MM.1S (cell line): Measurements from ENCODE around the gene TYW3.

ENCODE experiments used
- DNase-seq: peaks from one replicate; pipeline ENCODE4 v3.0.0-alpha.2; 2015
- H2AFZ ChIP-seq: fragments of 300-600 bp; sonication (generic); 2 replicates; pipeline ENCODE4 v1.6.0; 2016; ENCODE audit warnings: antibody characterized with exemption, low read length
- H3F3A ChIP-seq: fragments of 300-600 bp; sonication (generic); 2 replicates; pipeline ENCODE4 v1.6.1; 2016; ENCODE audit warnings: mild to moderate bottlenecking, antibody characterized with exemption, low read length, moderate library complexity, mixed read lengths; ENCODE audit not compliant: insufficient read depth
- H3K27ac ChIP-seq: fragments of 300-600 bp; sonication (generic); 2 replicates; pipeline ENCODE4 v1.5.1; 2016; ENCODE audit warnings: mild to moderate bottlenecking, low read length
- H3K27me3 ChIP-seq: fragments of 300-600 bp; sonication (generic); replicated peaks from 2 replicates; pipeline ENCODE4 v1.6.0; 2016; ENCODE audit warnings: low read length; ENCODE audit not compliant: insufficient read depth
- H3K36me3 ChIP-seq: fragments of 300-600 bp; sonication (generic); replicated peaks from 2 replicates; pipeline ENCODE4 v1.6.1; 2016; ENCODE audit warnings: mild to moderate bottlenecking, low read length, mixed read lengths; ENCODE audit not compliant: insufficient read depth
- H3K4me1 ChIP-seq: fragments of 300-600 bp; sonication (generic); 2 replicates; pipeline ENCODE4 v1.6.1; 2016; ENCODE audit warnings: low read length, mixed read lengths
- H3K4me2 ChIP-seq: fragments of 300-600 bp; sonication (generic); 2 replicates; pipeline ENCODE4 v1.6.0; 2016; ENCODE audit warnings: low read depth, low read length
- H3K4me3 ChIP-seq: fragments of 300-600 bp; sonication (generic); 2 replicates; pipeline ENCODE4 v1.5.1; 2016; ENCODE audit warnings: low read length, mixed read lengths
- H3K79me2 ChIP-seq: fragments of 300-600 bp; sonication (generic); 2 replicates; pipeline ENCODE4 v1.6.1; 2016; ENCODE audit warnings: mixed run types, low read length, mixed read lengths
- H3K9ac ChIP-seq: fragments of 300-600 bp; sonication (generic); 2 replicates; pipeline ENCODE4 v1.6.1; 2016; ENCODE audit warnings: low read length, mixed read lengths
- H3K9me2 ChIP-seq: fragments of 300-600 bp; sonication (generic); replicated peaks from 2 replicates; pipeline ENCODE4 v1.6.1; 2016; ENCODE audit warnings: mild to moderate bottlenecking, low read length, mixed read lengths; ENCODE audit not compliant: insufficient read depth
- H3K9me3 ChIP-seq: fragments of 300-600 bp; sonication (generic); replicated peaks from 2 replicates; pipeline ENCODE4 v1.6.1; 2016; ENCODE audit warnings: mild to moderate bottlenecking, low read length, mixed read lengths; ENCODE audit not compliant: insufficient read depth
- H4K20me1 ChIP-seq: fragments of 300-600 bp; sonication (generic); 2 replicates; pipeline ENCODE4 v1.6.1; 2016; ENCODE audit warnings: mild to moderate bottlenecking, low read length, moderate library complexity, mixed read lengths; ENCODE audit not compliant: insufficient read depth
- EZH2 ChIP-seq: fragments of 300-600 bp; sonication (generic); optimal IDR thresholded peaks from 2 replicates; pipeline ENCODE3; 2017; ENCODE audit warnings: low read depth, mild to moderate bottlenecking, antibody characterized with exemption, low read length, mixed read lengths
- EZH2phosphoT487 ChIP-seq: fragments of 300-600 bp; sonication (generic); IDR thresholded peaks from 2 replicates; pipeline ENCODE4 v1.6.1; 2018; ENCODE audit warnings: antibody characterized with exemption, low read length
- TF ChIP-seq, protein P1 (sequence below): fragments of 300-600 bp; sonication (generic); IDR thresholded peaks from 2 replicates; pipeline ENCODE4 v1.5.1; 2016; ENCODE audit warnings: antibody characterized with exemption, low read length, mixed read lengths

Gene TYW3, protein sequence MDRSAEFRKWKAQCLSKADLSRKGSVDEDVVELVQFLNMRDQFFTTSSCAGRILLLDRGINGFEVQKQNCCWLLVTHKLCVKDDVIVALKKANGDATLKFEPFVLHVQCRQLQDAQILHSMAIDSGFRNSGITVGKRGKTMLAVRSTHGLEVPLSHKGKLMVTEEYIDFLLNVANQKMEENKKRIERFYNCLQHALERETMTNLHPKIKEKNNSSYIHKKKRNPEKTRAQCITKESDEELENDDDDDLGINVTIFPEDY

DNA sequence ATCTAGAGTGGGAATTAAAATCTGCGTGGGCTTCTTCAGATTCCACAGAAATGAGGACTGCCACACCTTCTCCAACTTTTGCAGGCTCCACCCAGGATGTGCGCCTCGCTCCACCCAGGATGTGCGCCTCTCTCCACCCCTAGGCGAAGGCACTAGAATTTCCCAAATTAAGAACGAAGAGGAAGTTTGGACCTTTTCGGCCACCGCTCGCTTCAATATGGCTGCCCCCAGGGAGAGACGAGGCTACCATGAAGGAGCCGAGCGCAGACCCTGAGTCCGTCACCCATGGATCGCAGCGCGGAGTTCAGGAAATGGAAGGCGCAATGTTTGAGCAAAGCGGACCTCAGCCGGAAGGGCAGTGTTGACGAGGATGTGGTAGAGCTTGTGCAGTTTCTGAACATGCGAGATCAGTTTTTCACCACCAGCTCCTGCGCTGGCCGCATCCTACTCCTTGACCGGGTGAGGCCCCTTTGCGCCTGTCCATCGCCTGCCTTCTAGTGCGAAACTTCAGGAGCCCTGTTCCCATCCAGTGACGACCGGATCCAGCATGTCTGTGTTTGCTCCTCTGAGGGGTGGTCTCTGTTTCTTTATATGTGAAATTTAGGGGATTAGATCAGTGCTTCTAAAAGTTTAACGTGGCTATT is at the start of gene TYW3, which contains the start of gene CRYZ:
TSS of gene TYW3 (plus strand) at position 193 of the 644 bp plus-strand sequence. CDS start at position 286, 93 bp downstream.
TSS of gene CRYZ (minus strand) at position 91 of the 644 bp plus-strand sequence. CDS start 8,229 bp downstream, outside the sequence.
- Histone ChIP-seq H3K4me3 (peak within 1 kb of the TSS; percentile 94), H3K36me3 (no peaks in the 10 kb centered on the region), H2AFZ (peak within 1 kb of the TSS; percentile 96), H3K9ac (peak within 1 kb of the TSS; percentile 88), H3K4me2 (peak within 1 kb of the TSS; percentile 95), H3K27ac (peak within 1 kb of the TSS; percentile 89), H4K20me1 (no peaks in the 10 kb centered on the region), H3F3A (peaks cover 9% of the 10 kb centered on the region; the same call in 1 of the 2 replicates), H3K27me3 (no peaks in the 10 kb centered on the region), H3K4me1 (peaks cover 8% of the 10 kb centered on the region; the same call in 1 of the 2 replicates), H3K9me2 (no peaks in the 10 kb centered on the region), H3K79me2 (peaks cover 21% of the 10 kb centered on the region), H3K9me3 (no peaks in the 10 kb centered on the region)
- peak; percentile 91 for DNase-seq
- TF ChIP-seq EZH2phosphoT487 (no peak), EZH2 (no peak)
- TF ChIP-seq, protein P1, sequence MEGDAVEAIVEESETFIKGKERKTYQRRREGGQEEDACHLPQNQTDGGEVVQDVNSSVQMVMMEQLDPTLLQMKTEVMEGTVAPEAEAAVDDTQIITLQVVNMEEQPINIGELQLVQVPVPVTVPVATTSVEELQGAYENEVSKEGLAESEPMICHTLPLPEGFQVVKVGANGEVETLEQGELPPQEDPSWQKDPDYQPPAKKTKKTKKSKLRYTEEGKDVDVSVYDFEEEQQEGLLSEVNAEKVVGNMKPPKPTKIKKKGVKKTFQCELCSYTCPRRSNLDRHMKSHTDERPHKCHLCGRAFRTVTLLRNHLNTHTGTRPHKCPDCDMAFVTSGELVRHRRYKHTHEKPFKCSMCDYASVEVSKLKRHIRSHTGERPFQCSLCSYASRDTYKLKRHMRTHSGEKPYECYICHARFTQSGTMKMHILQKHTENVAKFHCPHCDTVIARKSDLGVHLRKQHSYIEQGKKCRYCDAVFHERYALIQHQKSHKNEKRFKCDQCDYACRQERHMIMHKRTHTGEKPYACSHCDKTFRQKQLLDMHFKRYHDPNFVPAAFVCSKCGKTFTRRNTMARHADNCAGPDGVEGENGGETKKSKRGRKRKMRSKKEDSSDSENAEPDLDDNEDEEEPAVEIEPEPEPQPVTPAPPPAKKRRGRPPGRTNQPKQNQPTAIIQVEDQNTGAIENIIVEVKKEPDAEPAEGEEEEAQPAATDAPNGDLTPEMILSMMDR: no peak

DNA sequence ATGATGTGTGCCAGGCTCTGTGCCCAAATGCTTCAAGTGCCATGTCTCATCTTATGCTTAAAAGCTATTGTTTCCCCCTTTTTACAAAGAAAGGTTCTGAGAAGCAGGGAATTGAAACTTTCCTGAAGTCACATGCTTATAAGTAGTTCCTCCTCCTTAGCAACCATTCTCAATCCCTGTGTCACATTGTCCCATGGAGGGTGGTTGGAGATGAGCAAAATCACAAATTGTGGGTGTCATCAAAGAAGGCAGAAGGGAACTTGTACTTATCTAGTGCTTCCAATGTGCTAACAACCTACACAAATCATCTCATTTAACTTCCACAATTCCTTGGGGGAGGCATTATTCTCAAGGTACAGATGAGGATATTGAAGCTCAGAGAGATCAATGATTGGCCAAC is 49.3 kb upstream of the TYW3 start:
- no peaks in the 10 kb centered on the region for H3K36me3 ChIP-seq
- DNase-seq: no peak

DNA sequence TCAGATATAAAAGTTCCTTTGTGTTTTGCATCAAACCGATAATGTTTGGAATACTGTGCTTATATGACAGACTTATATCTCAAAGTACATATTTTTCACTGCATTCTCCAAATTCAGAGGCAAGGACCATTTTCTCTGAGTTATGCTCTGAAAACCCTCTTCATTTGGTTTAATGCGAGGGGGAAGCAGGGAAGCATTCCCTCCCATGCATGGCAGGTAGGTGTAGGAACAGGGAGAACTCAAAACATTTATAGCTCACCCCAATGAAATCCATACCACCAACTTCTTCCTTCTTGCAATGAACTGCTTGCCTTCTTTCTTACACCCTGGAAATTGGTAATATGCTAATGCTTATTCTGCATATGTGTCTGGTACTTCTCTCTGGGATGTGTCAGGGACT is 48.7 kb upstream of the TYW3 start:
- Histone ChIP-seq H3K4me3 (no peak overlapping the region), H4K20me1 (no peaks in the 10 kb centered on the region), H3K27me3 (no peaks in the 10 kb centered on the region), H3K9ac (no peak overlapping the region), H3K9me3 (no peaks in the 10 kb centered on the region), H2AFZ (no peak overlapping the region), H3K79me2 (no peaks in the 10 kb centered on the region), H3K9me2 (no peaks in the 10 kb centered on the region), H3K4me1 (no peaks in the 10 kb centered on the region), H3K27ac (no peak overlapping the region), H3F3A (no peaks in the 10 kb centered on the region), H3K36me3 (no peaks in the 10 kb centered on the region), H3K4me2 (no peak overlapping the region)
- no peak for DNase-seq
- TF ChIP-seq EZH2: no peak
- TF ChIP-seq, protein P1: no peak
- TF ChIP-seq EZH2phosphoT487: no peak

More for the DNA sequence above, 49.3 kb upstream of the TYW3 start:
- Histone ChIP-seq H3K4me2 (no peak overlapping the region), H3K27me3 (no peaks in the 10 kb centered on the region), H3K9me2 (no peaks in the 10 kb centered on the region), H4K20me1 (no peaks in the 10 kb centered on the region), H3K9ac (no peak overlapping the region), H3K9me3 (no peaks in the 10 kb centered on the region), H3K27ac (no peak overlapping the region), H3K4me3 (no peak overlapping the region), H3K4me1 (no peaks in the 10 kb centered on the region), H3F3A (no peaks in the 10 kb centered on the region), H3K79me2 (no peaks in the 10 kb centered on the region), H2AFZ (no peak overlapping the region)
- TF ChIP-seq, protein P1: no peak
- TF ChIP-seq EZH2phosphoT487 (no peak), EZH2 (no peak)
